Measurements from ENCODE around the gene GABBR2.

Gene GABBR2

DNA sequence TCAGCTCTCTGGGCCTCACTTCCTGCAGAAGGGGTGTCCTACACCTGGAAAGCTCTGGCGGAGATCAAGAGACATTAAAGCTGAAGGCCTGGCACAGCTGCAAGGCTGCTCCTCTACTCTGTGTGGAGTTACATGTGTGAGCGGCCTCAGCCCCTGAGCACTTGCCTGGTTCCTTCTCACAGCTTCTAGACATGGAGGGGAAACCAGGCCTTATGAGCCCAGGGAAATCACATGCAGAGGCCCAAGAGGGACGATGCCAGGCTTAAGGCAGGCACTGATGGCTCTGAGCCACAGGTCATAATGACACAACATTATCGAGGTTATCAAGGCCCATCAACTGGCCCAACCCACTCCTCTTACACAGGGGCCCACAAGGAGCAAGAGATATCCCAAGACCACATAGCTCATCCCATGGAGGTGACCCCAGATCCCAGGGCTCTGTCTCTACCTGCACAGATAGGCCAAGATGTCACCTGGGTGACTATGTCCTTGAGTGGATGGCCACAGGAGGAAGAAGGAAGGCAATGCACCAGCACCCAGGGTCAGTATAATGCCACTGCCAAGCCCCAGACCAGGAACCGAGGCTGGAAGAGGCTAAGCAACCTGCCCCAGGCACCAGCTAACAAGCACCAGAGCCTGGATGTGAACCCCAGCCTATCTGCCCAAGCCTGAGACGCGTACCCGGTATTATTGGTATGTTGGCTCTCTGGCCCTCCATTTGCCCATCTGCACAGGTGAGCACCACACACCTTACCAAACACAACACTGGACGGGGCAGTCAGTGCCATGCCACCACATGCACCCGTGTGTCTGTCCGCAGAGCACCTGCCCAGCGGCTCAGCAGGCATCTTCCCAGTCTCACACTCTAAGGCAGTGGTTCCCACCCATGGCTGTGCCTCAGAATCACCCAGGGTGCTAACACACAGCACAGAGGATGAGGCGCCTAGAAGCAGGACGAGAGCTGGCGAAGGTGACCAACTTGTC, 143.3 kb downstream of the GABBR2 start:
- DNase-seq = no peak

DNA sequence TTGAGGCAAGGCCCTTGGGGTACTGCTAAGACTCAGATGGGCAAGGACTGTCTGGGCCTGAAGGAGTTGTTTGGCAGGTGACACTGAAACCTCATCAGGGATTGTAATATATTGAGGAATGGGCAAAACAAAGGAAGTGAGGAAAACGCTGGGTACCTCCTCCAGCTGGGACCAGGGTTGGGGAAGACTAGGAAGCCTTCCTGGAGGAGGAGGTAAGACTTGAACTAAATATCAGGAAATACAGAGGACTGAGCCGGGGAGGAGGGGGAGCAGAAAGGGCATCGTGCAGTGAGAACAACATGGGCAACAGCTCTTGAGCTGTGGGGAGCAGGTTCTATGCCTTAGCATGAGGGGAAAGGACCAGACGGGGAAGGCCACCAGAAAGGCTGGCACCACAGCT, 144.0 kb downstream of the GABBR2 start:
- no peak for DNase-seq

DNA sequence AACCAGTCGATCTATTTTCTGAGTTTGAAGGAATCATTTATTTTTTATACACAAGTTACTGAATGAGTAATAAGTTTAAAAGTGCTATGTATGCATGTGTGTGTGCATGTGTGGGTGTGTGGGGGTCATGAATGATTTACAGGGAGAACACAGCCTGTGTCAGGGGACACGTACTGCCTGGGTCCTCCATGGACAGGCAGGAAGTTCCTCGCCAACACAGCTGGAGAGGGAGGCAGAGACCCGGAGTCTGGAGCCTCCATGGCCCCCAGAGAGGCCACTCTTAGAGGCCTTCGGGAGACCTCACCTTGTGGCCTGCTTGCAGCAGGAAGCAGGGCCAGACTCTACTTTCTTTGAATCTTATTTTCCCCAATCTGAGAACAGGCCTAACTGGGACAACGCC, 144.7 kb downstream of the GABBR2 start:
- DNase-seq = no peak

DNA sequence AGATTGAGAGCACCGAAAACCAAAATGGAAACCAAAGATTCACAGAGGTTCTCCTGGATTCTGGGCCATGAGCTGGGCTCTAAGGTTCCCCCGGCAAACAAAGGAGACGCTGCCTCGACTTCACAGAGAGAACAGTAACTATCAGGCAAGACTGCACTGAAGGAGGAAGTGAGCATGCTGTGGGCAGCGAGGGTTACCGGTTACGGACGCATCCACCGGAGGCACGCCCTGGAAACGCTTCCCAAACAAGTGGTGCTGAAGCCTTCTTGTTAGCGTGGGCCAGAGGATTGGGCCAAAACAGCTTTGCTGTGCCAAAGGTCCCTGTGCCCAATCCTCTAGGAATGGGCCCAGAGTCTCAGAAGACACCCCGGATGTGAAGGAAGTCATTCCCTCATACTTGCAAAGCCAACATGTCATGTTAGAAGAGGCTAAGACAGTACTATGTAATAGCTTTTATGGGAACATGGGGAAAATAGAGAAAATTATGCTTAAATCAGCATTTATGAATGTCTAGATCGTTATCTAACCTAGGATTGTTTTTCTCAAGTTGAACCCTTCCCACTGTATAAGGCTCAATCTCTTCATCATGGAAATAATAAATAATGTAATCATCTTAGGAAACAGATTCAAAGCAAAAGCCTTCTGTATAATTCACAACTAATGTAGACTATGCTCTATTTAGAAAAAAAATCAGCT, 145.4 kb downstream of the GABBR2 start:
- DNase-seq = no peak

DNA sequence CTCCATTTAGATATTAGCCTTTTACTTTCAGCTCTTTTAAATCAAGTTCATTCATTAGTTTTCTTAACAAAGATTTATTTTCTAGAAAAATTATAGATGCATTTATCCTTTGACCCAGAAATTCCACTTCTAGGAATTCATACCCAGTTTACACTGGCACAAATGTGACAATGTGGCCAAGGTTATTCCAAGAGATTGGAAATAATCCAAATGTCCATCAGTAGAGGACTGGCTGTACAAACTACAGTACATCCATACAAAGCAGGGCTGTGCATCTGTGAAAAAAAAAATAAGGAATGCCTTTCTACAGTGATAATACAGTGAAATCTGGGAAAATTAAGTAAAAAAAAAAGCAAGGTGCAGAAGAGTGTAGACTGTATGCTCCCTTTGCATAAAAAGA, 149.2 kb downstream of the GABBR2 start:
- no peak for DNase-seq

DNA sequence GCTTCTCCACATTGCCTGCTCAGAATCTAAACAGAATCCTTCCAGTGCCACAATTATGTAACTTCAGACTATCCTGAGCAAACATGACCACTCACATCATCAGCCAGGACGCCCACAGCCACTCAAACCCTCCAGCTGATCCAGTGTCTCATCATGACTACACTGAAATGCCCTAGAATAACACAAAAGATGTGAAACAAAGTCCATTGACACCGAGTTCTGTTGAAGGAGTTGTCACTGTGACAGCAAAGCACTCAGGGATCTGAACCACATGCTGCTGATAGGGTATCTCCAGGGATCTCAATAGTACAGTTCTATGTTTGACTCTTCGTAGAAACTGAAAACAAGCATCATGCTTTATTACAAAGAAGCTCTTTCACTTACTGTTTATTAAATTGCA, 150.2 kb downstream of the GABBR2 start:
- no peak for DNase-seq

DNA sequence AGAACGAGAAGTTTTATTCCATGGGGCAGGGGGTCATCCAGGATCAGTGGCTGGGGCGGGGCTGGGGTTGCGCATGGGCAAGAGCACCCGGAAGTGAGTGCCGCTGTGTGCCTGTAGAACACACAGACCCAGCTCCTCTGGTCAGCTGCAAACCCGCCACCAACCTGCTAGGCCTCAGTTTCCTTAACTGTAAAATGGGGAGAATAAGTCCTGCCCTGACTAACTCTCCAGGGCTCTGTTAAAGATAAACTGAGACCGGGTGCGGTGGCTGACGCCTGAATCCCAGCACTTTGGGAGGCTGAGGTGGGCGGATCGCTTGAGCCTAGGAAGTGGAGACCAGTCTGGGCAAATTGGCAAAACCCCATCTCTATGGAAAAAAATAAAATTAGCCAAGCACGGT, 152.2 kb downstream of the GABBR2 start:
- DNase-seq = no peak

DNA sequence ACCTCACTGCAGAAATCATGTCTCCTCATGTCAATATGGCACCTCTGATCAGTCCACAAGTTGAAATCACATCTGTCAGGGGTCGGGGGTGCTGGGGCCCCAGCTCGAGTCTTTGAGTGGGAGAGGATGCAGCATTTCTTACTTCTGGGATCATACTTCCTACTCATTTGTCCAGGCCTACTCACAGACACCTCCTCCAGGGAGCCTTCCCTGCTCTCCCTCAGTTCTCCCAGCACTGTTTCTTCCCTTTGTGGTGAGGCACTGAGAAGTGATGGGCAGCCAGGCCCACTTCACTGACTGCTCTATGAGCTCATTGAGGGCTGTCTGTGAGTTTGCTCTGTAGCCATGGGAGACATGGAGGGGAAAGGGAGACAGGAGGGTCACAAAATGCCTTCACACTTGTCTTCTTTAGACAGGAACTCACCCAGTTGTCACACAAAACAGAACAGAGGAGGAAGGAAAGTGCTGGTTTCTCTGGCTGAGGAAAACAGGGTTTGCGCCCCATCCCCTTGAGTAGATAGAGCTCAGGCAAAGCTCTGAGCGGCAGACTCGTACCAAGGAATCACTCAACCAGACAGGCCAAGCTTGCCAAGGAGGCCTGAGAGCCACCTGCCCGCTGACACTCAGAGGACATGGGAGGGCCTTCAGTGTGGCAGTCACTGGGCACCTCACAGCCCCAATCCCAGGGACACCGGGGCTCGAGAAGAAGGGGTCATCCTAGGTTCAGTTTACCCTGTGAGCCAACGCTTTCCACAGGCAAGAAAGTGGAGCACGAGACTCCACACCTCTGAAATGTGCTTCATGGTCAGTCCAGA, 152.9 kb downstream of the GABBR2 start:
- DNase-seq = no peak

DNA sequence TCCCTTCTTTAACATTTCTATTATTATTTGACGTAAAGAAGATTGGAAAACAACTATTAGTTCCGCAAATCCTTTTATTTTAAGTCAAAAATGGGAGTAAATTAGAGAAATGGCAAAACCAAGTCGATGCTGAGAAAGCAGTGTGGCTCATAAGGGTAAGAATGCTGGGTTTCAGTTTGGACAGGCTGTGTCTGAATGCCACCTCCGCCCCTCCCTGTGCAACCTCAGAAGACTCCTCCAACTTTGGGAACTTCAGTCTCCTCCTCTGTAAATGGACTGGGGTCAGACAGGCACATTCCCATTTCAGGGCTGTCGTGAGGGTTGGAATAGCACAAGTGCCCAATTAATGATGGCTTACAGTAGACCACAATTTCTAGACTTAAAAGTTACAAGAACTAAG, 154.0 kb downstream of the GABBR2 start:
- no peak for DNase-seq

DNA sequence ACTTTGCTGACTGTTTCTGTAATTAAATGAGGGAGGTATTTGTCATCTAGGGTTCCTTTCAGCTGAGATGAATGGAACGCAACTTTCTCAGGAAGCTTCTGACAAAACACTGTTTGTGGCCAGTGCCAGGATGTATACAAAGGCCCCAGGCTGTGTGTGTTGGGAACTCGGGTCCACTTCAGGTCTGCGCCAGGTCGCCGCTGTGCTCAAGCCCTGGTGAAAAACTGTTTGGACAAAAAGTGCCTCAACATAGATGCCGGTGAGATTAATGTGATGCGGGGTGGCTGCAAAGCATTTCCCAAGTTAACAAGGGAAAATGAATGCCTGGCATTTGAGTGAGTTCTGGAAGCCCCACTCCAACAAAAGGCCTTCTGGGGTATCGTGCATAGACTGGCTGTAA, 156.4 kb downstream of the GABBR2 start:
- no peak for DNase-seq

DNA sequence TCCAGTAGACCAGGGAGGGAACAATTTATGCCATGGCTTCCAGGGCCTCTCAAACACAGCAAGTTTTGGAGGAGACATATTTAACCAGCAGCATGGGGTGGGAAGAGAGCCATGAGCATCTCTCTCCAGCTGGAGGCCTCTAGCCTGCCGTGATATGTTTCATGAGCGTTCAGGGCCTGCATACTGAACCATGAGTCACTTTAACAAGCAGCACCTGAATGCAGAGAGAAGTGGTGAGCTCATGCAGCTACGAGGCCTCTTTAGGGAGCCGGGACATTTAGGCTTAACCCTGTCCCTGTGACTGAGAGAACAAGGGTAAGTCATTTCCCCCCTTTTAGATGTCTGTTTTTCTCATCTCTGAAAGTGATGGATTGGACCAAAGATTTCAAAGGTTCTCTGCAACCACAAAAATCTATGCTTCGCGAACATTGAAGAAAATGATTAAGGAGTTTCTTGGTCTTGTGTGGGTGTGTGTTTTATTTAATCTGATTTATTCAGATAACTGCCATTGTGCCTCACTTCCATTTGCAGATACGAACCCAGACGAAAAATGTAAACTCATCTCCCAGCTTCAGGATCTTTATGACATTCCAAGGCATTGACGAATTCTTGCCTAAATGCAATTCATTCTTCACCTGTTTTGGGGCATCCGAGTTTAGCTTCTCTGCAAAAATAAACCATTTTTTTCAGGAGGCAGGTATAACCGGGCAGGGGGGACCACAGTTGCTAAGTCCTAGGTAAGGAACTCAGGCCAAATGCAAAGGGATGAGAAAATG, 157.0 kb downstream of the GABBR2 start:
- no peak for DNase-seq

DNA sequence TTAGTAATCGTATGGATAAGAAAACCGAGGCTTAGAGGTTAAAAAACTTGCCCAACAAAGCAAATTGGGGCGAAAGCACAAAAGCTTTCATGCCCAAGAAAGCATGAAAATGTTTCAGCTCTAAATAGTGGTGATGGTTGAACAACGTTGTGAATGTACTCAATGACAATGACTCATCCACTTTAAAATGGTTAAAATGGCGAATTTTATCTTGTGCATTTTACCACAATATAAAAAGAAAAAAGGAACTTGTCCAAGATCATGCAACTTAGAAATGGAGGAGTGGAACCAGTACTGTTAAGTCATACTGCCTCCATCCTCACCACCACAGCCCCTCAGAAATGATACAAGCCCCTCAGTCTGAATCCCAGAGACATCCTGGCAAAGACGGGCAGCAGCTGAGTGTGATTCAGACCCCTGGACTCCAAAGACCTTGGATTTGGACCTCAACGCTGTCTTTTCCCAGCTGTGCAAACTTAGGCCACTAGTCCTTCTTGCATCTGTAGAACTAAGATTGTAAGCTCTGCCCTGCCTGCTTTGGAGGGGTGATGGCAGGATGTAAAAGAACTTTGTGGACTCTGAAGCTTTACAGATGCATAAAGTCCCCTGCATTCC, 158.4 kb downstream of the GABBR2 start:
- no peak for DNase-seq

DNA sequence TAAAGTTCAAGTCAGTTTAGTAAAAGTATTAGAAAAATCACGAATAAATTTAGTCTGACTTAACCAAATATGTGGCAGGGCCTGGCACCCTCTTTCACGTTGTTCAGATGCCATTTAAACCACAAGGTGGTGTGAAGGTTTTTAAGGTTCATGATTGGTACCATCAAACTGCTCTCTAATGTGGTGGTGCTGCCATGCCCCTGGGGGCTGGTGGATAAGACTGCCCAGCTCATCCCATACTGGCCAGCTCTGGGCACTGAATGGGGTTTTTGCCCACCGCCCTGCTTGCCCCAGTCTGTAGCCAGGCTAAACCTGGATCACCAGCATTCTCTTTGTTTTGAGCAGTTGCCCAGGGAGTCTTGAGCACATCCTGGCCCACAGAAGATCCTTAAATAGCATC, 159.3 kb downstream of the GABBR2 start:
- DNase-seq = no peak

DNA sequence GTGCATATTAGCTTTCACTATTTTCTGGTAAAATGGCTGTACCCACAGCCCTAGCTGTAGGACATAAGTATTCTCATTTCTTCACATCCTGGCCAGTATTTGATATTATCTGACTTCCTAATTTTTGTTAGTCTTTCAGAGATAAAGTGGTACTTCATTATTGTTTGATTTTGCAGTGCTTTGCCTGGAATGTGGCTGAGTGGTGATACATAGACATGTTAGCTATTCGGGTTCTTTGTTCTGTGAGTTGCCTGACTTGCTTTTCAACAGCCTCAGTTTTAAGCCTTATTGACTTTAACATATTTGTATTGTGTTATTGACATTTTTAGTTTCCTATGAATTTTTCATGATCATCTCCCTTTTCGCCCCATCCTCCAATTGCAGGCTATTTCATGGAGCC, 161.1 kb downstream of the GABBR2 start:
- DNase-seq = no peak

DNA sequence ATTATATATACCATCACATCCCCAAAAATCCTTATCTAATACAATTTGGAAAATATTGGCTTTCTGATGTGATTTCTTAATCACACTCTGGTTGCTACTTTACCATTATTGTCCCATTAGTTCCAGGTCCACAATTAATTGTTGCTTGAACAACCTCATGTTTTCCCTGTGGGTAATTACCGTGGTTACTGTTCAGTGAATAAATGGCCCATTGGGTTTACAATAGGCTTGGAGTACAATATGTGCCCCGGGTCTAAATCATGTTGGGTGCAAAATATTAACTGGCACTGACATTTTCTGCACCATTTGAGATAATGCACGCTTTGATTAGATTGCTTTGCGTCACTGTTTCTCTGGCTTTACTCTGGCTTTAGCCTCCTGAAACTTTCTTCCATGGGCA, 163.7 kb downstream of the GABBR2 start:
- DNase-seq = no peak

DNA sequence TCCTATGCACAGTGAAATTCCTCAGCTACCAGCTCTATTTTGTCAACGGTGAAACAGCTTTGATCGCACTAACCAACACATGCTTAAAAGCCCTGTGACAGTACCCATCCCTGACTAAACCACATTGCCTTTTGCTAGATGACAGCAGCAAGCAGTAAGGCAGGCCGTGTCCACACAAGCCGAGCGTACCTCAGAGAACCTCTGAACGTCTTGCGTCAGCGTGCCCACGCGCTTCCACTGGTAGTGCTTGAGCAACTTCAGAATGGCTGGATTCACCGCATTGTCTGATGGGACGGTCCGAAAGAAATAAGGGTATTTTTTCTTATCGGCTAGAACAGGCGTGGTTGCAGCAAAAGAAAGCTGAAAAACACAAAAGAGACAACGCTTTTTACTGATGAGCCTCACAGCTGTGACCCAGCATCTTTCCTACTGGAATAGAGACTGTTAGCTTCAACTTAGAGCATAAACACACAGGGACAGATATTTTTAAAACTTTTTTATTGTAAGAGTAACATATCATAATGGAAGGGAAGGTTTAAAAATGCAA, 167.0 kb downstream of the GABBR2 start:
- DNase-seq = no peak

DNA sequence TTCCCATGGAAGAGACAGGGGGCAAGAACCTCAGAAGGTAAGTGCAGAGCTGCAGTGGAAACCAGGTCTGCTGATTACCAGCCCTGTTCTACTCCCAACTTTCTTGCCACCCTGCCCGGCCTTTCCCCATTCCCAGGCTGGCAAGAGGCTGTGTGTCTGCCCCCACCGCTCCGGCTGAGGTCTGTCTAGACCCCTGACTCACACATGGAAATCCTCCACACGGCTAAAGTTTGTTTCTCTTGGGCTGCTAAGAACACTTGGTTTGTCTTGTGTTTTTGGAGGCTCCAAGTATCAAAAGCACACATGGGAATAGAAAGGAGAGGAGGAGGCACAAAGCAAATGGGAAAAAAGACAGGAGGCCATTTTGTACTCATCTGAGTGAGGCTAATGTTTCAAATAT, 168.3 kb downstream of the GABBR2 start:
- no peak for DNase-seq

DNA sequence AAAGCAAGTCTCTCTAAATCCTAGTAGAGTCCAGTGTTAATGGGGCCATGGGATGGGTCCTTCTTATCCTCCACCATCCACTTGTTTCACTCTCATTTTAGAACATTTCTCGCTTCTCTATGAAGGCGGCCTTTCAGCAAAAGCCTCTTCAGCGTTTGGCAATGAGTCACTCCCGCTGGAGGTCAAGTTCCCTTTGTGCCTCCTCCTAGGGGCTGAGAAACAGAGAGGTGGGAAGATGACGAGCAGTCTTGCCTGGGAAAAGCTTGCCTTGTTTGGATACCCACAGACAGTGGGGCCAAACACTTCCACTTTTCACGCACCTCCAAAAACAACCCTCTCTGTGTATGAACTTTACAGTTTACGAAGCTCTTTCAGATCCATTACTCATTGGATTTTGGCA, 168.8 kb downstream of the GABBR2 start:
- DNase-seq = no peak

DNA sequence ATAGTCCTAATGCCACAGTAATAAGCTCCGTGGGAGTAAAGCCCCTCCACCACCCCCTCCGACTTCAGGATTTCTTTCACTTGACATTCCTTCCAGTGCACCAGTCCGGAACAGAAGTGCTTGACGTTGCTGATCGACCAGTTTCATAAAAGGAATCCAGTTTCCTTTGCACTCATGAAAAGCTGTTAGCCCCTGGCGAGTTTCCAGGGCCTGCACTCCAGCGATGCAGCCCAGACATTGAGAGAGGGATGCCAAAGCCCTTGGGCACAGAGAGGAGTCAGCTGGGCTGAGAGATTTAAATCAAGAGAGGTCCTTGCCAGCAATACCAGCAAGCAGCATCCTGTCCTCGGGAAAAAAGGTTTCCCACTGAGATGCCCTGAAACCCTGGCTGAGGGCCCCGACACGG, 170.1 kb downstream of the GABBR2 start:
- peak; percentile 57 for DNase-seq

DNA sequence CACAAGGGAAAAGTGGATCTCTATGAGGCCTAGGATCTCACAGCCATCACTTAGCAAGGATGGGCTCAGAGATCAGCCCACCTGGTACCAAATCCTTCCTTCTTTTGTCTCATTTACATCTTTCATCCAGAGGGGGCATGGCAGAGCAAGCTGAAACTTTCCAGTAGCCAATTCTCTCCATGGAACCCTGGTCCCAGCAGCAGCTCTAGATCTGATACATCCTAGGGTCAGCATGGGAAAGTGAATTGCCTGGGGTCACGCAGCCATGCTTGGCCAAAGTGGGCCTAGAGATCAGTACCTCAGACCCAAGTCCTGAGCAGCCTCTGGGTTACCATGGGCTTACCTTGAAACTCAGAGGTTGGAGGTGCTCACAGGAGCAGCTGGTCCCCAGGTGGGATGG, 170.5 kb downstream of the GABBR2 start:
- DNase-seq = no peak

DNA sequence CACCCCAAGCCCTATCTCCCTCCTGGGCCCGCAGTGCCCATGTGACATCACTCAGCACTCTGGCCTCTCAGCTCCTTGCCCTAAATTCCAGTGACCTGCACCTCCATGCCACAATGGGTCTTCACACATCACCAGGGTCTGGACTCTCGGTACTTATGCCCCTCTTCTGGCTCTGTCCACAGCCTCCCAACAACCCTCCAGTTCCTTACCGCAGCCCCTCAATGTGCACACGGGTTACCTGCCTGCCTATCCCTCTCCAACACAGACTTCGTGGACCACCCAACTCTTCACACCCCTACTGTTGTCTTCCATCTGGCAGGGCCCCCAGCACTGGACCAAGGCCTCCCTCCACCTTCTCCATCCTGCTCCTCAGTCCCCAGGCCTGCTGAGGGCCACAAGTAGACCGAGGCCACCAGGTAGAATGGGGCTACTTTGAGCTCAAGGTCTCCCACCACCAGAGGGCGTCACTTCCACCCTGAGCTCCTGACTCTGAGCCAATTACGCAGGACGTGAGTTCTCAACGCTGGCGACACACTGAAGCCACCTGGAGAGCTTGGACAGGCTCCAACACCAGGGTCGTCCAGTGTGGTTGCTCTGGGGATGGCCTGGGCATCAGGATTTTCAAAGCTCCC, 172.1 kb downstream of the GABBR2 start:
- DNase-seq = no peak

Measured in DMS 273 treated with DMSO at 0.1 percent for 48 hours (cell line).